Gastroesophageal sphincter (tissue), 4 donors: ENCODE measurements around the gene GATAD2B. TPM values are rescaled to one million over a fixed set of nuclear protein-coding genes. Genes with fewer than 3 reads are reported as not detected.

Source experiments
- ATAC-seq: fragments of 150-250 bp; one replicate; pipeline ENCODE4 v1.9.1; 2016; ENCODE audit warnings: mild to moderate bottlenecking, moderate library complexity
- H3K27ac ChIP-seq, 4 donors: fragments of 200-600 bp; sonication (generic) in 3 of 4; 1 replicate in 3 of 4; 2 replicates in 1 of 4; pipeline ENCODE4 v1.5.1; 2016 to 2019
- H3K27me3 ChIP-seq: fragments of 200-600 bp; sonication (generic); one replicate; pipeline ENCODE4 v1.5.1; 2019
- H3K36me3 ChIP-seq, 2 donors: fragments of 200-600 bp; sonication (generic); one replicate each; pipeline ENCODE4 v1.5.1; 2019; ENCODE audit warnings: control low read depth in 1 of 2
- H3K4me1 ChIP-seq, 3 donors: fragments of 200-600 bp; sonication (generic); 1 replicate in 2 of 3; 2 replicates in 1 of 3; pipeline ENCODE4 v1.5.1; 2016 to 2019; ENCODE audit warnings: control low read depth in 2 of 3
- H3K4me3 ChIP-seq, 2 donors: fragments of 200-600 bp; sonication (generic); one replicate each; pipeline ENCODE4 v1.5.1; 2019; ENCODE audit warnings: mild to moderate bottlenecking in 1 of 2, moderate library complexity in 1 of 2
- H3K9me3 ChIP-seq, 3 donors: fragments of 200-600 bp; sonication (generic); one replicate each; pipeline ENCODE4 v1.5.1; 2017 to 2019; ENCODE audit warnings: control low read depth in 2 of 3
- CTCF ChIP-seq, 4 experiments: fragments of 200-600 bp in 2 of 4; fragments of 450-650 bp in 2 of 4; sonication (generic) in 1 of 4; IDR thresholded peaks; one replicate each; pipeline ENCODE4 v1.5.1; 2017 to 2019; ENCODE audit warnings: antibody characterized with exemption in 4 of 4, mild to moderate bottlenecking in 2 of 4, moderate library complexity in 2 of 4
- EP300 ChIP-seq: sonication (generic); formaldehyde crosslinking; IDR thresholded peaks from one replicate; pipeline ENCODE4 v1.6.1; 2017; ENCODE audit warnings: antibody characterized with exemption, mild to moderate bottlenecking
- POLR2A ChIP-seq, 2 donors: fragments of 450-650 bp; IDR thresholded peaks; one replicate each; pipeline ENCODE4 v1.6.1; 2017; ENCODE audit warnings: antibody characterized with exemption in 2 of 2, mild to moderate bottlenecking in 2 of 2, moderate library complexity in 1 of 2
- POLR2AphosphoS5 ChIP-seq: sonication (generic); formaldehyde crosslinking; IDR thresholded peaks from one replicate; pipeline ENCODE4 v1.6.1; 2017; ENCODE audit warnings: antibody characterized with exemption
- WGBS, 2 donors: methylation state at CpG; one replicate each; pipeline ENCODE4 v1.1.5; 2018; ENCODE audit warnings: low coverage in 1 of 2; 5-methylcytosine and 5-hydroxymethylcytosine counted together
- total RNA-seq, 4 donors: library from RNA; depleted of rRNA; stranded (reverse); fragments of >200 nt; gene quantifications; one replicate each; pipeline ENCODE4 v1.1.0, GENCODE V29; 2016

GATAD2B gene
- total RNA-seq, 4 donors from 2014 or later: 18.4 to 30.8 (median 23.8) TPM

DNA sequence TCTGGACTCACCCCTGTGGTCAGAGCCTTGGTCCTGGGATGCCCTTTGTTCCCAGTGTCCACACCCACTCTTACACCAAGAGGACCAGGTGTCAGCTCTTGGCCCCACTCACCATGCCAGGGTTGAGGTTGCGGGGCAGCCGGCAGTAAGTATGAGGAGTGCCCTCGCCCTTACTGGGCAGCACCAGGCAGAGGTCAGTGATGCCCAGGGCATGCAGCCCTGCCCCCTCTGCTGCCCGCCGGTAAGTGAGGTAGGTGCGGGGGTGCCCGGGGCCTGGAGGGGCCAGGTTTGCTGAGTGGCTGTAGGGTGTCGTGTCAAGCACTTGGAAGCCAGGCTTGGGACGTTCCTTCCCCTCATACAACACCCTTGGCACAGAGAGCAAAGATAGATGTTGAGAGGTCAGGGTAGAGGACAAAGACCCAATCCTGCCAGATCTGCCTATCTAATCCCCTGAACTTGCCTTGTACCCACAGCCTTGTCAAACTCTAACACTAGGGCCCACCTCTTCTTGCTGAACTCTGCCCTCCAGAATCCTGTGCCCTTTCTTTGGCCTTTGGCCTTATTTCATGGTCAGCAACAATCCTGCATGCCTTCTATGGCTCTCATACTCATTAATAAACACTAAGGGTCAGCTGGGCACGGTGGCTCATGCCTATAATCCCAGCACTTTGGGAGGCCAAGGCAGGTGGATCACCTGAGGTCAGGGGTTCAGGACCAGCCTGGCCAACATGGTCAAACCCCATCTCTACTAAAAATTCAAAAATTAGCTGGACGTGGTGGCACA is 20.2 kb upstream of the GATAD2B start:
- no peak overlapping the region for H3K27ac ChIP-seq
- no peak for ATAC-seq
- peaks cover 0 to 42% (median 9%) of the 10 kb centered on the region in 3 donors for H3K4me1 ChIP-seq
- no peak for TF ChIP-seq EP300
- no peak for TF ChIP-seq CTCF (IDR thresholded peaks at IDR 0.05)
- TF ChIP-seq POLR2AphosphoS5: no peak
- TF ChIP-seq POLR2A (IDR thresholded peaks at IDR 0.05): no peak
- 100% methylated on average over 1 of the region's 11 CpGs; no CpG with 5 or more reads in 1 of the 2 donors for WGBS, 2 donors
- no peaks in the 10 kb centered on the region for H3K9me3 ChIP-seq
- peaks cover 0 to 72% of the 10 kb centered on the region in 2 donors for H3K36me3 ChIP-seq
- no peaks in the 10 kb centered on the region for H3K27me3 ChIP-seq
- H3K4me3 ChIP-seq: no peak overlapping the region

GRCh38 chr1:153941826-153942725 is 19.3 kb upstream of the GATAD2B start:
- Histone ChIP-seq H3K27me3 (no peaks in the 10 kb centered on the region), H3K9me3 (no peaks in the 10 kb centered on the region), H3K4me3 (no peak overlapping the region), H3K27ac (no peak overlapping the region), H3K4me1 (peaks cover 0 to 35% (median 9%) of the 10 kb centered on the region in 3 donors), H3K36me3 (peaks cover 0 to 72% of the 10 kb centered on the region in 2 donors)
- no peak for TF ChIP-seq CTCF (IDR thresholded peaks at IDR 0.05)
- no peak for TF ChIP-seq EP300
- no peak for TF ChIP-seq POLR2A (IDR thresholded peaks at IDR 0.05)
- no peak for TF ChIP-seq POLR2AphosphoS5
- 88% methylated on average over 3 of the region's 34 CpGs; no CpG with 5 or more reads in 1 of the 2 donors for WGBS, 2 donors
- ATAC-seq: no peak

DNA sequence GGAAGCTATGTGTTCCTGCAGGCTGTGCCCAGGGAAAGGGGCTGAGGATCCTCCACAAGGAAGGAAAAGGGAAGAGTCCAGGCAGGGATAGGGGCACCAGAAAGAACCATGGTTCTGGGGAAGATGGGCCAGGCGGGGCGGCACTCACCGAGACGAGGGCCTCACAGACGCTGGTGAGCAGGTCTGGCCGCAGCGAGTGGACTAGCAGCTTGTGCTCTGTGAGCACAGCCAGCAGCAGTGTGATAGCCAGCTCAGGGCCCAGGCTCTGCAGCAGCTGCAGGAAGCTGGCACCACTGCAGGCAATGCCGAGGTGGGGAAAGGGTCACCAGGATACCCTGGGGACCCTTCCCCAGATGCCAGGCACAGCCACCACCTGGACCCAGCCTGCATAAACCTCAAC is 18.0 kb upstream of the GATAD2B start:
- ATAC-seq: no peak

DNA sequence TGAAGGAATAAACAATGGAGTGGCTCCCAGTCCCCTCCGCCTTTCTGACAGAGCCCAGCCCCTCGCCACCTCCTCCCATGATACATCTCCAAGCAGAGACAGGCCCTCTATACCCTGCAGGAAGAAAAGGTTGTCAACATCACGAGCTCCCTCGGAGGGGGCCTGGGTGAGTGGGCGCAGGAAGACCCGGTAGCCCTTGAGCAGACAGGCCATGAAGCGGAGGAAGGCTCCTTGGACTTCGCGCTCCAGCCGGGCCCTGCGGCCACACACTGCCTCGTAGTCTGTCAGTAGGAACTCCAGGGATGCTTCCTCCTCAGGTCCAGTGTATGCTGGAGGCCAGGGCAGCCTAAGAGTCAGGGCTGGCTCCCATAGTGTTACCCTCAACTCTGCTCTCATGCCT is 16.7 kb upstream of the GATAD2B start:
- Histone ChIP-seq H3K36me3 (peaks cover 0 to 96% of the 10 kb centered on the region in 2 donors), H3K4me1 (peaks cover 0 to 18% (median 0%) of the 10 kb centered on the region in 3 donors), H3K4me3 (no peak overlapping the region), H3K9me3 (no peaks in the 10 kb centered on the region), H3K27ac (no peak overlapping the region), H3K27me3 (no peaks in the 10 kb centered on the region)
- no peak for ATAC-seq
- no CpG with 5 or more reads among the region's 12 CpGs for WGBS, 2 donors
- TF ChIP-seq EP300 (no peak), POLR2AphosphoS5 (no peak), CTCF (IDR thresholded peaks at IDR 0.05) (no peak), POLR2A (IDR thresholded peaks at IDR 0.05) (no peak)

More for the DNA sequence above, 18.0 kb upstream of the GATAD2B start:
- Histone ChIP-seq H3K27me3 (no peaks in the 10 kb centered on the region), H3K27ac (no peak overlapping the region), H3K4me1 (peaks cover 0 to 29% (median 5%) of the 10 kb centered on the region in 3 donors), H3K36me3 (peaks cover 0 to 83% of the 10 kb centered on the region in 2 donors), H3K9me3 (no peaks in the 10 kb centered on the region), H3K4me3 (no peak overlapping the region)
- TF ChIP-seq EP300 (no peak), POLR2AphosphoS5 (no peak), CTCF (IDR thresholded peaks at IDR 0.05) (no peak), POLR2A (IDR thresholded peaks at IDR 0.05) (no peak)
- 83 to 97% methylated on average over 7 of the region's 8 CpGs for WGBS, 2 donors
